GM12878 (cell line): ENCODE measurements around the gene MCMBP. TPM values are rescaled to one million over a fixed set of nuclear protein-coding genes. Genes with fewer than 3 reads are reported as not detected.

Source experiments
- ATAC-seq: fragments of 200-7000 bp; cut with Tn5 transposase; 3 replicates; pipeline ENCODE4 v1.9.1; 2020; ENCODE audit warnings: mild to moderate bottlenecking, moderate library complexity
- BruUV-seq: library from RNA; stranded (reverse); fragments of 400-500 nt; replicated peaks from 2 replicates; lab custom pipeline; 2021; lab: Mats Ljungman, UMichigan
- CTCF ChIA-PET: fragments of 300-600 bp; sonication (Branson Sonifier 250); formaldehyde crosslinking; extraction: SDS; loops from one replicate; lab custom pipeline; 2021; ENCODE audit warnings: inconsistent platforms; lab: Yijun Ruan, JAX
- POLR2A ChIA-PET: fragments of 350-600 bp; formaldehyde crosslinking; extraction: SDS; loops from one replicate; lab custom pipeline; 2021; ENCODE audit warnings: inconsistent platforms; lab: Charles Lee
- RAD21 ChIA-PET: fragments of 300-600 bp; sonication (Branson Sonifier 250); formaldehyde crosslinking; loops from one replicate; lab custom pipeline; 2023; ENCODE audit warnings: antibody characterized with exemption; ENCODE audit not compliant: unreplicated experiment; lab: Charles Lee
- SMC1A ChIA-PET: fragments of 300-600 bp; sonication (Branson Sonifier 250); formaldehyde crosslinking; loops from one replicate; lab custom pipeline; 2023; ENCODE audit not compliant: unreplicated experiment, uncharacterized antibody; lab: Charles Lee
- DNase-seq: peaks from one replicate; pipeline ENCODE4 v3.0.0-alpha.2; 2011; ENCODE audit warnings: low read depth, low spot score
- FAIRE-seq: peaks from 3 replicates; lab custom pipeline; 2011; peaks lifted over from hg19 to GRCh38; lab: Jason Lieb, UNC
- H2AFZ ChIP-seq: 2 replicates; pipeline ENCODE4 v1.6.0; 2011; ENCODE audit warnings: low read depth, low read length, control low read depth; ENCODE audit not compliant: control insufficient read depth
- H3K27ac ChIP-seq: 2 replicates; pipeline ENCODE4 v1.5.1; 2011; ENCODE audit warnings: control low read depth; ENCODE audit not compliant: control insufficient read depth, insufficient read depth
- H3K27me3 ChIP-seq, 2 experiments: replicated peaks in 1 of 2; 2 replicates each; pipeline versions ENCODE4 v1.6.0 to v1.6.1; 2011; ENCODE audit warnings: low read length in 1 of 2; ENCODE audit not compliant: control insufficient read depth in 2 of 2, insufficient read depth in 2 of 2
- H3K36me3 ChIP-seq, 2 experiments: 2 replicates each; pipeline ENCODE4 v1.5.1; 2011; ENCODE audit warnings: low read length in 1 of 2; ENCODE audit not compliant: control insufficient read depth in 2 of 2, insufficient read depth in 2 of 2
- H3K4me1 ChIP-seq: 2 replicates; pipeline ENCODE4 v1.6.1; 2011; ENCODE audit warnings: mild to moderate bottlenecking, low read length, moderate library complexity, mixed read lengths; ENCODE audit not compliant: control insufficient read depth, insufficient read depth
- H3K4me2 ChIP-seq: 2 replicates; pipeline ENCODE4 v1.6.0; 2011; ENCODE audit warnings: control low read depth; ENCODE audit not compliant: control insufficient read depth, insufficient read depth
- H3K4me3 ChIP-seq: fragments of 200-600 bp; sonication (generic); 2 replicates; pipeline ENCODE4 v1.5.1; 2016
- H3K79me2 ChIP-seq: 2 replicates; pipeline ENCODE4 v1.6.0; 2011; ENCODE audit warnings: low read length; ENCODE audit not compliant: control insufficient read depth, insufficient read depth
- H3K9ac ChIP-seq: 2 replicates; pipeline ENCODE4 v1.8.0; 2011; ENCODE audit warnings: low read length, control low read depth, mixed read lengths; ENCODE audit not compliant: control insufficient read depth, insufficient read depth
- H3K9me3 ChIP-seq: replicated peaks from 3 replicates; pipeline ENCODE4 v1.5.1; 2011; ENCODE audit warnings: mild to moderate bottlenecking, low read length; ENCODE audit not compliant: control insufficient read depth, insufficient read depth
- H4K20me1 ChIP-seq: 2 replicates; pipeline ENCODE4 v1.6.0; 2011; ENCODE audit not compliant: control insufficient read depth, insufficient read depth
- FOXM1 ChIP-seq: IDR thresholded peaks from 2 replicates; pipeline ENCODE4 v1.6.1; 2012; ENCODE audit warnings: low read depth, mild to moderate bottlenecking, inconsistent platforms, low read length, moderate library complexity
- HDGF ChIP-seq: fragments of 450-650 bp; IDR thresholded peaks from 2 replicates; pipeline ENCODE4 v1.6.1; 2016; ENCODE audit warnings: antibody characterized with exemption
- IKZF2 ChIP-seq, 2 experiments: fragments of 450-650 bp; IDR thresholded peaks; 2 replicates each; pipeline ENCODE4 v1.6.1; 2017; ENCODE audit warnings: mild to moderate bottlenecking in 2 of 2, moderate library complexity in 2 of 2
- JUNB ChIP-seq: IDR thresholded peaks from 2 replicates; pipeline ENCODE4 v1.6.1; 2016; ENCODE audit warnings: antibody characterized with exemption, mild to moderate bottlenecking
- MEF2B ChIP-seq: fragments of 450-650 bp; IDR thresholded peaks from 2 replicates; pipeline ENCODE4 v1.6.1; 2018; ENCODE audit warnings: mild to moderate bottlenecking, moderate library complexity; ENCODE audit not compliant: partially characterized antibody, poor library complexity, severe bottlenecking
- MTA3 ChIP-seq: IDR thresholded peaks from 2 replicates; pipeline ENCODE4 v1.6.1; 2012; ENCODE audit warnings: low read length, inconsistent platforms, borderline replicate concordance
- POLR2A ChIP-seq: IDR thresholded peaks from 2 replicates; pipeline ENCODE4 v1.6.1; 2011; ENCODE audit warnings: low read depth, mild to moderate bottlenecking, low read length
- SKIL ChIP-seq: fragments of 450-650 bp; IDR thresholded peaks from 2 replicates; pipeline ENCODE4 v1.6.1; 2017; ENCODE audit warnings: mild to moderate bottlenecking, low read depth, inconsistent platforms; ENCODE audit not compliant: poor library complexity, severe bottlenecking
- WRNIP1 ChIP-seq: IDR thresholded peaks from 2 replicates; pipeline ENCODE4 v1.6.1; 2011; ENCODE audit warnings: low read depth, low read length, improper control_type of control experiment, borderline replicate concordance
- WGBS: methylation state at CpG from one replicate; pipeline ENCODE4 v1.1.6; 2016; ENCODE audit warnings: low lambda C conversion rate; ENCODE audit not compliant: insufficient replicate concordance, insufficient coverage; ENCODE audit errors: missing lambda C conversion rate; 5-methylcytosine and 5-hydroxymethylcytosine counted together
- in situ Hi-C: fragments of 300-500 bp; cut with MboI; formaldehyde crosslinking; loops from 9 replicates; pipeline ENCODE4 v1.14.3; 2018; ENCODE audit warnings: mixed read lengths
- intact Hi-C: fragments of 100-400 bp; cut with micrococcal nuclease; formaldehyde crosslinking; loops from one replicate; pipeline ENCODE4 v1.14.2; 2022; ENCODE audit not compliant: unreplicated experiment
- polyA plus RNA-seq, 11 experiments: library from polyadenylated mRNA; depleted of rRNA in 4 of 11; unstranded in 6 of 11; stranded (reverse) in 5 of 11; fragments of >200 nt; fragmentation: Nextera tagmentation in 4 of 11; fragmentation: Illumina TruSeq in 1 of 11; extraction: Ambion mirVana in 4 of 11; extraction: Trizol in 1 of 11; gene quantifications; 1 replicate in 1 of 11; 2 replicates in 10 of 11; pipeline versions ENCODE4 v1.2.1 to v1.2.3, GENCODE V29; 2011 to 2016; ENCODE audit warnings: inconsistent platforms in 2 of 11, missing spikeins in 2 of 11, low read depth in 1 of 11
- total RNA-seq, 4 experiments: library from RNA; depleted of rRNA in 3 of 4; stranded (reverse); fragments of >200 nt in 3 of 4; fragmentation: Illumina TruSeq in 1 of 4; extraction: Trizol in 1 of 4; gene quantifications; 2 replicates each; pipeline versions ENCODE4 v1.2.1 to v1.2.3, GENCODE V29; 2013 to 2021

Gene MCMBP
- total and polyA plus RNA-seq, 10 of the 15 experiments (the other 5 are each of a cell fraction or from before 2014, with no cell fraction given), result 7.6 to 93.1 (median 75.7) TPM

DNA sequence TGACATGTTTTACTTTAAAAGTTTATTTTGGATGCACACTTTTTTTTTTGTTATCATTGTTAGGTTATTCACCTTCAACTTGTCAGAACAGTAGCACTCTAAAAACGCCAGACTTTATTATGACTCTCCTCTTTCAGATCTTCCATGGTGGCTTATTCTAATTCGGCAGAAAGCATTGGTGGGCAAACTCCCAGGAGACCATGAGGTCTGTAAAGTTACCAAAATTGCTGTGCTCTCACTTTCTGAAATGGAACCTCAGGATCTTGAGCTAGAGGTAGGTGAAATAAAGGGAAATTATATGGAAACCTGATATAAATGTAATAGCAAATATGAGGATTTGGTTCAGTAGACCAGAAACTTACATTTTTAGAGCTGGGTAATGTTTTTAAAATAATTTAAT is 91.1 kb downstream of the MCMBP start:
- POLR2A ChIA-PET, result interaction anchor here (1.0 to 1.5 kb wide), 3 partner anchors 9 to 18 kb away, joined by 3 to 8 read pairs (median 4); no protein-coding TSS in a partner anchor
- H3K36me3 ChIP-seq, result no peaks in the 10 kb centered on the region; a peak in 2 of 4 replicates
- H3K4me2 ChIP-seq, result no peak overlapping the region
- DNase-seq (no peak), ATAC-seq (peak; percentile 13; the same call in 2 of the 3 replicates), FAIRE-seq (no peak)
- no peaks in the 10 kb centered on the region for H3K27me3 ChIP-seq
- no peak overlapping the region for H3K9ac ChIP-seq
- intact Hi-C loops (no loop called here), in situ Hi-C loops (no loop called here)
- SMC1A ChIA-PET, result interaction anchor here (0.6 to 3.7 kb wide), 14 partner anchors 9 to 90 kb away, joined by 3 to 20 read pairs (median 5); no protein-coding TSS in a partner anchor
- no peaks in the 10 kb centered on the region for H3K9me3 ChIP-seq
- no peak overlapping the region for H3K4me3 ChIP-seq
- no peaks in the 10 kb centered on the region for H3K79me2 ChIP-seq
- no peak overlapping the region for H3K27ac ChIP-seq
- no peak overlapping the region for H2AFZ ChIP-seq
- 0% methylated on average over 2 of the region's 2 CpGs for WGBS
- RAD21 ChIA-PET, result interaction anchor here (0.6 to 1.4 kb wide), 5 partner anchors 30 to 94 kb away, joined by 3 to 5 read pairs (median 3); no protein-coding TSS in a partner anchor
- CTCF ChIA-PET, result interaction anchor here (1.0 to 3.5 kb wide), 5 partner anchors 9 to 94 kb away, joined by 3 to 19 read pairs (median 7); no protein-coding TSS in a partner anchor
- BruUV-seq, result no TSS peak
- TF ChIP-seq POLR2A (no peak), JUNB (peak; percentile 49), SKIL (no peak), FOXM1 (peak; percentile 31; the same call in 1 of the 2 replicates), MTA3 (no peak), MEF2B (peak; percentile 59), HDGF (no peak), WRNIP1 (no peak), IKZF2 (IDR thresholded peaks at IDR 0.05) (no peak)
- no peaks in the 10 kb centered on the region for H4K20me1 ChIP-seq
- peaks cover 14% of the 10 kb centered on the region for H3K4me1 ChIP-seq
